ENCODE data around the gene GNG14. TPM values are rescaled to one million over a fixed set of nuclear protein-coding genes. Genes with fewer than 3 reads are reported as not detected.

The GNG14 gene
- total and polyA plus RNA-seq, 2 of the 13 experiments (the other 11 are each of a cell fraction or from before 2014, with no cell fraction given), result not detected

GRCh38 chr19:12736995-12737834 lies 49.4 kb downstream of the GNG14 start, which contains the start of gene GET3 (continued):
- TF ChIP-seq ZBTB39 (CRISPR knock-in tag; IDR thresholded peaks at IDR 0.05), result no peak
- 0 out of 2 replicates have a peak, but pooled peaks have one; percentile 29 for TF ChIP-seq RAD21 (CRISPR knock-in tag; IDR thresholded peaks at IDR 0.05)
- no peak for TF ChIP-seq SRSF4 (IDR thresholded peaks at IDR 0.05; ENCODE audit: low read depth, low read length, poor library complexity, severe bottlenecking)
- TF ChIP-seq CCAR2 (optimal IDR thresholded peaks at IDR 0.05; ENCODE audit: low read depth, low read length), result no peak
- no peak for TF ChIP-seq SP140L (CRISPR knock-in tag; IDR thresholded peaks at IDR 0.05; ENCODE audit: borderline replicate concordance)
- no peak for TF ChIP-seq ZNF609 (CRISPR knock-in tag; IDR thresholded peaks at IDR 0.05; ENCODE audit: borderline replicate concordance)
- TF ChIP-seq KMT2B (CRISPR knock-in tag; IDR thresholded peaks at IDR 0.05), result 0 out of 2 replicates have a peak, but pooled peaks have one; percentile 41
- peak; percentile 70 for TF ChIP-seq ZFX (CRISPR knock-in tag; IDR thresholded peaks at IDR 0.05; ENCODE audit: low read depth)
- peak; percentile 42; the same call in 1 of the 2 replicates for TF ChIP-seq KDM5B (CRISPR knock-in tag; IDR thresholded peaks at IDR 0.05; ENCODE audit: borderline replicate concordance)
- TF ChIP-seq SPEN (CRISPR knock-in tag; IDR thresholded peaks at IDR 0.05; ENCODE audit: low read depth), result peak; percentile 18
- TF ChIP-seq ZBTB44 (CRISPR knock-in tag; IDR thresholded peaks at IDR 0.05), result no peak
- no peak for TF ChIP-seq DMTF1 (CRISPR knock-in tag; IDR thresholded peaks at IDR 0.05)
- TF ChIP-seq ZNF329 (CRISPR knock-in tag; IDR thresholded peaks at IDR 0.05; ENCODE audit: low read depth), result no peak
- TF ChIP-seq ZIK1 (CRISPR knock-in tag; IDR thresholded peaks at IDR 0.05; ENCODE audit: borderline replicate concordance, low read depth), result no peak
- TF ChIP-seq ZNF326 (CRISPR knock-in tag; IDR thresholded peaks at IDR 0.05; ENCODE audit: borderline replicate concordance), result no peak
- peak; percentile 71 for TF ChIP-seq ATF7 (IDR thresholded peaks at IDR 0.05)
- no peak for TF ChIP-seq ATF7 (CRISPR knock-in tag; IDR thresholded peaks at IDR 0.05)
- no peak for TF ChIP-seq NCOA1 (CRISPR knock-in tag; IDR thresholded peaks at IDR 0.05)
